HL-60/S4 treated with retinoic acid at 250 ng/mL for 4 days and 3 days (cell line): ENCODE measurements around the gene ATP8A2.

Experiments used
- in situ Hi-C: fragments of 300-500 bp; cut with MboI; formaldehyde crosslinking; loops from 2 replicates; pipeline ENCODE4 v1.7.0; 2022; ENCODE audit warnings: low sequenced_read_pairs

Gene ATP8A2

GRCh38 chr13:25873242-25873612, 501.5 kb downstream of the ATP8A2 start:
- in situ Hi-C loops = no loop called here

- in situ Hi-C loops = no loop called here
Observed at GRCh38 chr13:25874064-25874737, 502.4 kb downstream of the ATP8A2 start.

GRCh38 chr13:25874907-25875306, 503.1 kb downstream of the ATP8A2 start:
- in situ Hi-C loops = no loop called here

GRCh38 chr13:25876247-25876646, 504.5 kb downstream of the ATP8A2 start:
- in situ Hi-C loops = no loop called here

- in situ Hi-C loops = no loop called here
Observed at GRCh38 chr13:25879466-25879865, 507.7 kb downstream of the ATP8A2 start.

GRCh38 chr13:25881136-25881926, 509.6 kb downstream of the ATP8A2 start:
- in situ Hi-C loops = no loop called here

- in situ Hi-C loops = no loop called here
Observed at GRCh38 chr13:25881971-25882451, 510.2 kb downstream of the ATP8A2 start.

GRCh38 chr13:25882466-25883357, 510.9 kb downstream of the ATP8A2 start:
- in situ Hi-C loops = no loop called here

GRCh38 chr13:25885418-25885817, 513.6 kb downstream of the ATP8A2 start:
- in situ Hi-C loops = no loop called here

GRCh38 chr13:25886438-25887214, 514.9 kb downstream of the ATP8A2 start:
- in situ Hi-C loops = no loop called here

- in situ Hi-C loops = no loop called here
Observed at GRCh38 chr13:25887962-25888655, 516.3 kb downstream of the ATP8A2 start.

- in situ Hi-C loops = no loop called here
Observed at GRCh38 chr13:25890671-25891212, 519.0 kb downstream of the ATP8A2 start.

- in situ Hi-C loops = no loop called here
Observed at GRCh38 chr13:25898991-25899390, 527.2 kb downstream of the ATP8A2 start.

- in situ Hi-C loops = no loop called here
Observed at GRCh38 chr13:25899464-25899863, 527.7 kb downstream of the ATP8A2 start.

- in situ Hi-C loops = no loop called here
Observed at GRCh38 chr13:25899952-25900351, 528.2 kb downstream of the ATP8A2 start.

GRCh38 chr13:25901460-25902376, 529.9 kb downstream of the ATP8A2 start:
- in situ Hi-C loops = no loop called here

GRCh38 chr13:25902455-25902854, 530.7 kb downstream of the ATP8A2 start:
- in situ Hi-C loops = no loop called here

- in situ Hi-C loops = no loop called here
Observed at GRCh38 chr13:25902891-25903341, 531.1 kb downstream of the ATP8A2 start.
